SK-N-SH (cell line): ENCODE results near the gene LTBR. TPM values are rescaled to one million over a fixed set of nuclear protein-coding genes. Genes with fewer than 3 reads are reported as not detected.
A peak's percentile ranks its signal among the peaks of the same experiment; 100 is the strongest.

Source experiments
- CTCF ChIA-PET: fragments of 300-600, 350-600 bp; formaldehyde crosslinking; extraction: SDS; loops from one replicate; lab custom pipeline; 2021; lab: Yijun Ruan, JAX
- POLR2A ChIA-PET: fragments of 350-600 bp; sonication (Branson Sonifier 250); formaldehyde crosslinking; extraction: SDS; loops from one replicate; lab custom pipeline; 2020; ENCODE audit warnings: antibody characterized with exemption, inconsistent platforms; lab: Yijun Ruan, JAX
- DNase-seq: peaks from one replicate; pipeline ENCODE4 v3.0.0; 2012
- H2AFZ ChIP-seq: fragments of 200-600 bp; sonication (generic); 2 replicates; pipeline ENCODE4 v1.8.1; 2016; ENCODE audit warnings: antibody characterized with exemption, mild to moderate bottlenecking, low read depth
- H3F3A ChIP-seq: fragments of 200-600 bp; sonication (generic); replicated peaks from 2 replicates; pipeline ENCODE3; 2016; ENCODE audit warnings: antibody characterized with exemption, mild to moderate bottlenecking; ENCODE audit not compliant: insufficient read depth
- H3K27ac ChIP-seq, 2 experiments: fragments of 200-500 bp in 1 of 2; fragments of 200-600 bp in 1 of 2; sonication (Bioruptor generic) in 1 of 2; sonication (generic), shearing (Covaris generic) in 1 of 2; 2 replicates each; pipeline versions ENCODE4 v1.5.1 to v1.6.1; 2014 to 2016; ENCODE audit warnings: low read depth in 2 of 2, inconsistent platforms in 1 of 2, low read length in 1 of 2, mild to moderate bottlenecking in 1 of 2, mixed read lengths in 1 of 2
- H3K27me3 ChIP-seq: fragments of 200-600 bp; sonication (generic), shearing (Covaris generic); 2 replicates; pipeline ENCODE4 v1.6.1; 2016; ENCODE audit warnings: mixed run types; ENCODE audit not compliant: insufficient read depth
- H3K36me3 ChIP-seq, 2 experiments: fragments of 200-500 bp in 1 of 2; fragments of 200-600 bp in 1 of 2; sonication (Bioruptor generic) in 1 of 2; sonication (generic) in 1 of 2; replicated peaks in 1 of 2; 2 replicates each; pipeline versions ENCODE3 to v1.5.1; 2014 to 2016; ENCODE audit warnings: low read length in 1 of 2, mild to moderate bottlenecking in 1 of 2; ENCODE audit not compliant: insufficient read depth in 2 of 2, control insufficient read depth in 1 of 2
- H3K4me1 ChIP-seq, 2 experiments: fragments of 200-500 bp in 1 of 2; fragments of 200-600 bp in 1 of 2; sonication (Bioruptor generic) in 1 of 2; sonication (generic), shearing (Covaris generic) in 1 of 2; 2 replicates each; pipeline versions ENCODE4 v1.5.1 to v1.6.1; 2014 to 2016; ENCODE audit warnings: low read depth in 1 of 2, low read length in 1 of 2, mixed run types in 1 of 2; ENCODE audit not compliant: insufficient read depth in 2 of 2, control insufficient read depth in 1 of 2
- H3K4me2 ChIP-seq: fragments of 200-600 bp; sonication (generic), shearing (Covaris generic); 2 replicates; pipeline ENCODE4 v1.6.1; 2017; ENCODE audit warnings: mixed run types
- H3K4me3 ChIP-seq, 2 experiments: fragments of 200-500 bp in 1 of 2; fragments of 200-600 bp in 1 of 2; sonication (Bioruptor generic) in 1 of 2; sonication (generic), shearing (Covaris generic) in 1 of 2; 2 replicates each; pipeline versions ENCODE4 v1.5.1 to v1.8.1; 2014 to 2016; ENCODE audit warnings: low read depth in 2 of 2, inconsistent platforms in 1 of 2, low read length in 1 of 2, mild to moderate bottlenecking in 1 of 2, mixed read lengths in 1 of 2, moderate library complexity in 1 of 2
- H3K79me2 ChIP-seq: fragments of 200-600 bp; sonication (generic); 2 replicates; pipeline ENCODE4 v1.8.1; 2017; ENCODE audit warnings: mild to moderate bottlenecking; ENCODE audit not compliant: insufficient read depth
- H3K9ac ChIP-seq: fragments of 200-600 bp; sonication (generic); 2 replicates; pipeline ENCODE4 v1.6.1; 2017; ENCODE audit warnings: mixed run types
- H3K9me2 ChIP-seq: fragments of 200-600 bp; sonication (generic); 2 replicates; pipeline ENCODE4 v1.6.1; 2017; ENCODE audit warnings: mixed run types
- H3K9me3 ChIP-seq: fragments of 200-600 bp; sonication (generic); 2 replicates; pipeline ENCODE4 v1.6.1; 2017; ENCODE audit warnings: mixed run types, mild to moderate bottlenecking, moderate library complexity
- H4K20me1 ChIP-seq: fragments of 200-600 bp; sonication (generic); 2 replicates; pipeline ENCODE4 v1.6.1; 2017; ENCODE audit warnings: mild to moderate bottlenecking, mixed run types; ENCODE audit not compliant: insufficient read depth
- ELF1 ChIP-seq: IDR thresholded peaks from 2 replicates; pipeline ENCODE4 v1.4.0; 2012
- FOXM1 ChIP-seq: IDR thresholded peaks from 2 replicates; pipeline ENCODE4 v1.4.0; 2012; ENCODE audit warnings: low read depth, mild to moderate bottlenecking
- GABPA ChIP-seq: IDR thresholded peaks from 2 replicates; pipeline ENCODE4 v1.4.0; 2012; ENCODE audit warnings: low read depth, mild to moderate bottlenecking
- JUND ChIP-seq: IDR thresholded peaks from 2 replicates; pipeline ENCODE4 v1.4.0; 2012
- RXRA ChIP-seq: IDR thresholded peaks from 2 replicates; pipeline ENCODE4 v1.4.0; 2012; ENCODE audit warnings: low read depth, mild to moderate bottlenecking, borderline replicate concordance
- TEAD4 ChIP-seq: IDR thresholded peaks from 2 replicates; pipeline ENCODE4 v1.4.0; 2012; ENCODE audit warnings: mild to moderate bottlenecking, borderline replicate concordance; ENCODE audit not compliant: insufficient read depth
- WGBS: methylation state at CpG from one replicate; pipeline ENCODE4 v1.1.6; 2017; ENCODE audit warnings: low lambda C conversion rate; 5-methylcytosine and 5-hydroxymethylcytosine counted together
- polyA plus RNA-seq, 3 experiments: library from polyadenylated mRNA; depleted of rRNA; stranded (reverse); fragments of >200 nt; gene quantifications; 2 replicates each; pipeline ENCODE4 v1.2.3, GENCODE V29; 2012
- TF ChIP-seq, protein P1 (sequence below): fragments of 200-600 bp; sonication (generic); IDR thresholded peaks from 2 replicates; pipeline ENCODE4 v1.6.1; 2017; ENCODE audit warnings: antibody characterized with exemption, mild to moderate bottlenecking, moderate library complexity

The LTBR gene
- polyA plus RNA-seq, 1 of the 3 experiments (the other 2 are of a cell fraction), result 0.12 TPM

DNA sequence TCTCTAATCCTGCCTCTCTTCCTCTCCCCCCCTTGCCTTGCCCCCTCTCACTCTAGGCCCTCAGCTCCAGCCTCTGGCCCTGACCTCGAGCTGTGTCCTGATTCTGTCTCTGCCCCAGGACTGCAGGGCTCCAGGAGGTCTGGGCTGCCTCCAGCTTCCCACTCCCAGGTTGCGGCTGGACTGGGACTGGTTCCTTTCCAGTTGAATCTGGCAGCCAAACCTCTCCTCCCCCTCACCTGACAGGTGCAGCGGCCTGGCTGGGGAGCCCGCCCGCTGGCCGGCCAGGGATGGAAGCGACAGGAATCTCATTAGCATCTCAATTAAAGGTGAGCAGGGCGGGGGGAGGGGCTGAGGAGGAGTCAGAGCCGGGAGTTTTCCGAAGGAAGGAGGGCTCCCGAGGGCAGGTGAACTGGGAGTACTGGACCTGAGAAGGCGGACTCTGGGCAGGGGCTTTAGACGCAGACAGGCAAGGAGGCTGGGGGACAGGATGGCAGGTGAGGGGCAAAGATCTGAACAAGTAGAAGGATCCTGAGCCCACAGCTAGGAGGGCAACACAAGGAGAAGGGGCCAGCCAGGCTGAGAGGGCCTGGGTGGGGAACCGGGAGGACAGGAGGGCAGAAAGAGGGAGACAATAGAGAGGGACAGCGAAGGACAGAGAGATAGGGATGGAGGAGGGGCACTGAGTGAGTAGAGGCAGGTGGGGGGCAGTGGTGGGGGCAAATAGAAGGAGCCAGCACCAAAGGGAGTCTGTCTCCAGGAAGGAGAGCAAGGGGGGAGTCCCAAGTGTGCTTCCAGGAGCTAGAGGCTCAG is 8.5 kb upstream of the LTBR start, which contains the start of gene SCNN1A:
Gene SCNN1A (minus strand): TSS at position 295 of the 810 bp plus-strand sequence. CDS start 780 bp downstream, outside the sequence.
- no peaks in the 10 kb centered on the region for H3K27me3 ChIP-seq
- no peak within 1 kb of the TSS for H3K27ac ChIP-seq
- WGBS, result 84% methylated on average over 15 of the region's 15 CpGs
- H3K79me2 ChIP-seq, result no peaks in the 10 kb centered on the region
- H3K9me3 ChIP-seq, result no peaks in the 10 kb centered on the region
- no peaks in the 10 kb centered on the region for H3K9me2 ChIP-seq
- ChIA-PET POLR2A (no interaction called here), CTCF (interaction anchor here (1.4 kb wide), 1 partner anchor 17 kb away, joined by 3 read pairs; no protein-coding TSS in a partner anchor)
- no peak for DNase-seq
- no peaks in the 10 kb centered on the region for H4K20me1 ChIP-seq
- H3K36me3 ChIP-seq, result no peaks in the 10 kb centered on the region
- H3K4me2 ChIP-seq, result no peak within 1 kb of the TSS
- no peak within 1 kb of the TSS for H3K9ac ChIP-seq
- peak within 1 kb of the TSS; percentile 58 for H2AFZ ChIP-seq
- TF ChIP-seq RXRA (no peak), FOXM1 (no peak), TEAD4 (no peak), JUND (no peak)
- H3K4me3 ChIP-seq, result no peak within 1 kb of the TSS
- peaks cover 16% of the 10 kb centered on the region for H3F3A ChIP-seq
- peaks cover 15 to 31% of the 10 kb centered on the region in 2 experiments; a peak in 3 of 4 replicates for H3K4me1 ChIP-seq

DNA sequence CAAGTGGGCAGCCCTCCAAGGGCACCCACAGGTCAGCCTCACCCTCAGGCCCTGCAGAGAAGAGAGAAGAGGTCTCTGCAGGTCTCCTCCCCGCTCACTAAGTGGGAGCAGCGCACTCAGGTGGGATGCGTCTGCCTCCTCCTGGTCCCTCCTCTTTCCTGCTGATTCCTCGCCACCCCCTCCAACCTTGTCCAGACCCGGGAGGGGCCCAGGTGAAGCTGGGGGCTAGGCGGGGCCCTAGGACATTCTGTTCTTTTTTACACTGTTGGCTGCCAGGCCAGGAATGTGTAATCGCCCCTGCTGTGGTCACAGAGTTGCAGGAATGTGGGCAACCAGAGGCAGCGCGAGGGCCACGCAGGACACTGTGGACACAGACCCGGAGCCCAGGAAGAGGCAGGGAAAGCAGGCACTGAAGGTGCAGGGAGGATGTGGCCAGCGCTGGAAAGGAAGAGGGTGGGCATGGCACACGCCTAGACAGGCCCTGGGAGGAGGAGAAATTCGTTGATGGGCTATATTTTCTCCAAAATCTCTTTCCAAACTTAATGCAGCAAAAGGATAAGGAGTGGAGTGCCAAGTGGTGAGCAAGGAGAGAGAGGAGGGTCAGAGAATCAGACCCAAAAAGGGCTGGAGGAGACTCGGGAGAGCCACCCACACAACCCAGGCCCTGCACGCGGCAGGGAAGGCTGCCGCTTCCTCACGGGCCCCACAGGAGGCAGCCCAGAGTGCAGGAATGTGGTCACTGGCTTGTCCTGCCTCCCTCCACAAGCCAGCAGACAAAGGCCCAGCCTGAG is 7.7 kb upstream of the LTBR start:
- H3K79me2 ChIP-seq, result no peaks in the 10 kb centered on the region
- H3K4me2 ChIP-seq, result no peak overlapping the region
- no peaks in the 10 kb centered on the region for H3K36me3 ChIP-seq
- TF ChIP-seq, protein P1, sequence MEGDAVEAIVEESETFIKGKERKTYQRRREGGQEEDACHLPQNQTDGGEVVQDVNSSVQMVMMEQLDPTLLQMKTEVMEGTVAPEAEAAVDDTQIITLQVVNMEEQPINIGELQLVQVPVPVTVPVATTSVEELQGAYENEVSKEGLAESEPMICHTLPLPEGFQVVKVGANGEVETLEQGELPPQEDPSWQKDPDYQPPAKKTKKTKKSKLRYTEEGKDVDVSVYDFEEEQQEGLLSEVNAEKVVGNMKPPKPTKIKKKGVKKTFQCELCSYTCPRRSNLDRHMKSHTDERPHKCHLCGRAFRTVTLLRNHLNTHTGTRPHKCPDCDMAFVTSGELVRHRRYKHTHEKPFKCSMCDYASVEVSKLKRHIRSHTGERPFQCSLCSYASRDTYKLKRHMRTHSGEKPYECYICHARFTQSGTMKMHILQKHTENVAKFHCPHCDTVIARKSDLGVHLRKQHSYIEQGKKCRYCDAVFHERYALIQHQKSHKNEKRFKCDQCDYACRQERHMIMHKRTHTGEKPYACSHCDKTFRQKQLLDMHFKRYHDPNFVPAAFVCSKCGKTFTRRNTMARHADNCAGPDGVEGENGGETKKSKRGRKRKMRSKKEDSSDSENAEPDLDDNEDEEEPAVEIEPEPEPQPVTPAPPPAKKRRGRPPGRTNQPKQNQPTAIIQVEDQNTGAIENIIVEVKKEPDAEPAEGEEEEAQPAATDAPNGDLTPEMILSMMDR, result peak; percentile 36
- no peak for TF ChIP-seq ELF1
- TF ChIP-seq GABPA, result no peak
- no peaks in the 10 kb centered on the region for H3K9me3 ChIP-seq
- POLR2A ChIA-PET, result no interaction called here
- H3K27ac ChIP-seq, result no peak overlapping the region
- CTCF ChIA-PET, result no interaction called here
- H3F3A ChIP-seq, result peaks cover 9% of the 10 kb centered on the region
- H3K4me3 ChIP-seq, result no peak overlapping the region
- no peak overlapping the region for H3K9ac ChIP-seq
- H3K27me3 ChIP-seq, result no peaks in the 10 kb centered on the region
- peak; percentile 55 for DNase-seq
- WGBS, result 66% methylated on average over 19 of the region's 19 CpGs
- H4K20me1 ChIP-seq, result no peaks in the 10 kb centered on the region
- no peaks in the 10 kb centered on the region for H3K9me2 ChIP-seq
- peak overlapping the region; percentile 58 for H2AFZ ChIP-seq
- H3K4me1 ChIP-seq, result peaks cover 12 to 23% of the 10 kb centered on the region in 2 experiments; a peak in 3 of 4 replicates
